HG03378 (cell line): ENCODE results near the gene LINC01488.
A peak's percentile ranks its signal among the peaks of the same experiment; 100 is the strongest.

ENCODE experiments used
- ATAC-seq: cut with Tn5 transposase; IDR thresholded peaks from one replicate; pipeline ENCODE4 v1.9.1; 2021; ENCODE audit warnings: mild to moderate bottlenecking, moderate library complexity; ENCODE audit not compliant: unreplicated experiment

LINC01488 gene

GRCh38 chr11:69481393-69481844 is at the start of gene LINC01488:
Gene LINC01488, plus strand, starts transcription at chr11:69481663.
- ATAC-seq, result no peak

GRCh38 chr11:69431893-69432738 is 49.3 kb upstream of the LINC01488 start:
- no peak for ATAC-seq

- no peak for ATAC-seq
Observed at GRCh38 chr11:69433741-69434140, 47.7 kb upstream of the LINC01488 start.

GRCh38 chr11:69434471-69434931 is 47.0 kb upstream of the LINC01488 start:
- no peak for ATAC-seq

- no peak for ATAC-seq
Observed at GRCh38 chr11:69435161-69435986, 46.1 kb upstream of the LINC01488 start.

GRCh38 chr11:69436041-69436982 is 45.2 kb upstream of the LINC01488 start:
- no peak for ATAC-seq

GRCh38 chr11:69437001-69437875 is 44.2 kb upstream of the LINC01488 start:
- ATAC-seq, result no peak

- ATAC-seq, result no peak
Observed at GRCh38 chr11:69437876-69438205, 43.6 kb upstream of the LINC01488 start.

GRCh38 chr11:69438286-69438920 is 43.1 kb upstream of the LINC01488 start:
- no peak for ATAC-seq

GRCh38 chr11:69439127-69439526 is 42.3 kb upstream of the LINC01488 start:
- ATAC-seq, result no peak

GRCh38 chr11:69439651-69440464 is 41.6 kb upstream of the LINC01488 start:
- ATAC-seq, result no peak

GRCh38 chr11:69440876-69441275 is 40.6 kb upstream of the LINC01488 start:
- no peak for ATAC-seq

- ATAC-seq, result no peak
Observed at GRCh38 chr11:69442012-69442806, 39.3 kb upstream of the LINC01488 start.

- ATAC-seq, result no peak
Observed at GRCh38 chr11:69442807-69443137, 38.7 kb upstream of the LINC01488 start.

- peak; percentile 77 for ATAC-seq
Observed at GRCh38 chr11:69443138-69443967, 38.1 kb upstream of the LINC01488 start.

GRCh38 chr11:69443968-69444364 is 37.5 kb upstream of the LINC01488 start:
- ATAC-seq, result no peak
